ENCODE results near the gene OTOG.
A peak's percentile ranks its signal among the peaks of the same experiment; 100 is the strongest.

The OTOG gene

GRCh38 chr11:17544181-17544622, 2.9 kb upstream of the OTOG start, which contains the start of gene USH1C:
TSS of gene USH1C (minus strand) at chr11:17544416. CDS start at chr11:17544307, 109 bp downstream.
- ChIA-PET POLR2A (no interaction called here), CTCF (interaction anchor here (0.6 to 1.6 kb wide), 2 partner anchors 16 to 987 kb away, joined by 3 to 9 read pairs; no protein-coding TSS in a partner anchor)
- TF ChIP-seq NFRKB (IDR thresholded peaks at IDR 0.05) (no peak), ARNT (IDR thresholded peaks at IDR 0.05) (no peak), SP1 (IDR thresholded peaks at IDR 0.05) (no peak), ZNF384 (IDR thresholded peaks at IDR 0.05) (no peak), SUZ12 (IDR thresholded peaks at IDR 0.05) (no peak), FOXM1 (IDR thresholded peaks at IDR 0.05; ENCODE audit: borderline replicate concordance) (no peak), BHLHE40 (IDR thresholded peaks at IDR 0.05; ENCODE audit: borderline replicate concordance) (no peak), PKNOX1 (IDR thresholded peaks at IDR 0.05) (no peak), FOXK2 (IDR thresholded peaks at IDR 0.05) (no peak), TARDBP (IDR thresholded peaks at IDR 0.05) (no peak), FOXA1 (IDR thresholded peaks at IDR 0.05) (no peak), ELF4 (IDR thresholded peaks at IDR 0.05) (no peak), CTBP1 (IDR thresholded peaks at IDR 0.05; ENCODE audit: borderline replicate concordance) (no peak), L3MBTL2 (conservative IDR thresholded peaks at IDR 0.05) (no peak), LEF1 (IDR thresholded peaks at IDR 0.05; ENCODE audit: borderline replicate concordance) (no peak)
- DNase-seq (ENCODE audit: extremely low spot score) = peak; percentile 91

DNA sequence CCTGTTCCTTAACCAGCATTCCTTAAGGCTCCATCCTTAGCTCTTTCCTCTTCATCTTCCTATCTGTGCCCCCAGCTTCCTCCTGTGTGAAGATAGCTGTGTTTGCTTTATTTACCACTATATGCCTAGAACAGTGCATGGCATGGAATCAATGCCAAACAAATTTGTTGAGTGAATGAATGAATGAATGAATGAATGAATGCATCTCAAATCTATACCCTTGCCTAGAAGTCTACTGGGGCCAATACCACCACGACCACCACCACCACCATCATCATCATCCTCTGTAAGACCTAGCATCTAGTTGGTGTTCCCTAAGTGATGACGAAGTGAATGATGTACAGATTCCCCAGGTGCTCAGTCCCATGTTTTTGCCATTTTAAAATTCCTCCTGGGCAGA, 819 bp upstream of the OTOG start:
- POLR2A ChIA-PET = no interaction called here

GRCh38 chr11:17547932-17548331, 873 bp downstream of the OTOG start:
- ChIA-PET CTCF (interaction anchor here (1.6 to 3.3 kb wide), 2 partner anchors 20 to 161 kb away, joined by 5 to 20 read pairs; no protein-coding TSS in a partner anchor), POLR2A (no interaction called here)
- no peak for DNase-seq (ENCODE audit: extremely low spot score)
- TF ChIP-seq NFRKB (IDR thresholded peaks at IDR 0.05) = no peak
- TF ChIP-seq FOXM1 (IDR thresholded peaks at IDR 0.05; ENCODE audit: borderline replicate concordance) = no peak
- no peak for TF ChIP-seq TARDBP (IDR thresholded peaks at IDR 0.05)
- TF ChIP-seq L3MBTL2 (conservative IDR thresholded peaks at IDR 0.05) = no peak
- TF ChIP-seq PKNOX1 (IDR thresholded peaks at IDR 0.05) = no peak

More for the DNA sequence above, 819 bp upstream of the OTOG start:
- TF ChIP-seq PKNOX1 (IDR thresholded peaks at IDR 0.05) (no peak), L3MBTL2 (conservative IDR thresholded peaks at IDR 0.05) (no peak), SP1 (IDR thresholded peaks at IDR 0.05) (no peak), SUZ12 (IDR thresholded peaks at IDR 0.05) (no peak), CTBP1 (IDR thresholded peaks at IDR 0.05; ENCODE audit: borderline replicate concordance) (no peak)
- DNase-seq (ENCODE audit: extremely low spot score) = no peak
- CTCF ChIA-PET = interaction anchor here (0.9 to 3.3 kb wide), 4 partner anchors 17 to 192 kb away, joined by 3 to 20 read pairs (median 4); no protein-coding TSS in a partner anchor

- POLR2A ChIA-PET = no interaction called here
- CTCF ChIA-PET = interaction anchor here (0.7 to 3.3 kb wide), 2 partner anchors 20 to 439 kb away, joined by 5 to 20 read pairs; no protein-coding TSS in a partner anchor
- DNase-seq (ENCODE audit: extremely low spot score) = peak; percentile 23
- TF ChIP-seq ELF4 (IDR thresholded peaks at IDR 0.05) (no peak), CTBP1 (IDR thresholded peaks at IDR 0.05; ENCODE audit: borderline replicate concordance) (no peak), SUZ12 (IDR thresholded peaks at IDR 0.05) (no peak), LEF1 (IDR thresholded peaks at IDR 0.05; ENCODE audit: borderline replicate concordance) (no peak), SP1 (IDR thresholded peaks at IDR 0.05) (no peak), NFRKB (IDR thresholded peaks at IDR 0.05) (no peak), HDGF (IDR thresholded peaks at IDR 0.05; ENCODE audit: borderline replicate concordance) (no peak)
Measured at GRCh38 chr11:17548444-17548843, 1.4 kb downstream of the OTOG start.

- ChIA-PET CTCF (no interaction called here), POLR2A (no interaction called here)
- TF ChIP-seq SP1 (IDR thresholded peaks at IDR 0.05) (no peak), ARNT (IDR thresholded peaks at IDR 0.05) (no peak)
- no peak for DNase-seq (ENCODE audit: extremely low spot score)
Measured at GRCh38 chr11:17550450-17551346, 3.6 kb downstream of the OTOG start.

DNA sequence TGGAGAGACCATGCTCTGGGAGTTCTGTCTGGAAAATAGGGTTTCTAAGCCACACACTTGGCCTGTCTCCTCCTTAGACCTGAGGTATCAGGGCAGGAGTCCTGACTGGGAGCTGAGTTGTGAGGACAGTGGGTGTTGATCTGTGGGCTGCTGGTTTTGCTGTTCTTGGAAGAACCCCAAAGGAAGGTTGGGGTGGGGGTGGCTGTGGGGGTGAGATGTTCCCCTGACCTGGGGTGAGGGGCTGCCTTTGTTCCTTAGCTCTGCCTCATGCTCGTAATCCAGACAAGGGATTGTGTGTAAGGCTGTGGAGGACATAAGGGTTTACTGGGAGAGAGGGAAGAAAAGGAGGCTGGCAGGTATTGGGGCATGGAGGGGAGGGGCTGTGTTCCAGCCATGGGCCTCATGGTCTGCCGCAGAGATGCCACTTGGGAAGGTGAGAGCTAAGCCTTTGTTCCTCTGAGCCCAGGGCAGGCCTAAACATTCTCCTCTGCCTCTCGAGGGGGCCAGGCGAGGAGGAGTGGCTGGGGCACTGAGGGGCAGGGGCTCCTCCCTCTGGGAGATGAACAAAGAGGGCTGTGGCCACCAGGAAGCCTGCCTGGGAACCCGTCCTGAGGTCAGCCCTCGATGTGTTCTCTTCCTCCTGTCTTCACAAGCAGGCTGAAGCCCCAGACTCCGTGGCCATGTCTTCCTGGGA, 4.4 kb downstream of the OTOG start:
- POLR2A ChIA-PET = no interaction called here
- TF ChIP-seq L3MBTL2 (conservative IDR thresholded peaks at IDR 0.05) = no peak
- no peak for TF ChIP-seq SUZ12 (IDR thresholded peaks at IDR 0.05)
- no peak for TF ChIP-seq FOXK2 (IDR thresholded peaks at IDR 0.05)
- no peak for TF ChIP-seq CTBP1 (IDR thresholded peaks at IDR 0.05; ENCODE audit: borderline replicate concordance)
- TF ChIP-seq TARDBP (IDR thresholded peaks at IDR 0.05) = no peak
- no peak for TF ChIP-seq BHLHE40 (IDR thresholded peaks at IDR 0.05; ENCODE audit: borderline replicate concordance)
- TF ChIP-seq NFRKB (IDR thresholded peaks at IDR 0.05) = no peak
- TF ChIP-seq FOXM1 (IDR thresholded peaks at IDR 0.05; ENCODE audit: borderline replicate concordance) = no peak
- TF ChIP-seq ARNT (IDR thresholded peaks at IDR 0.05) = no peak
- CTCF ChIA-PET = interaction anchor here (0.6 kb wide), 1 partner anchor 41 kb away, joined by 3 read pairs; no protein-coding TSS in a partner anchor
- DNase-seq (ENCODE audit: extremely low spot score) = no peak

Data from HEK293T (cell line).